Bronchial epithelial cell (primary cell): ENCODE measurements around the gene SUN1. TPM values are rescaled to one million over a fixed set of nuclear protein-coding genes. Genes with fewer than 3 reads are reported as not detected.

Experiments used
- DNase-seq: peaks from one replicate; pipeline ENCODE4 v3.0.0-alpha.2; 2010; ENCODE audit warnings: low read depth
- FAIRE-seq: peaks from 2 replicates; lab custom pipeline; 2011; peaks lifted over from hg19 to GRCh38; lab: Jason Lieb, UNC
- H3K27me3 ChIP-seq: 2 replicates; pipeline ENCODE4 v1.5.1; 2011; ENCODE audit warnings: low read length; ENCODE audit not compliant: control insufficient read depth, insufficient read depth
- H3K36me3 ChIP-seq: 2 replicates; pipeline ENCODE4 v1.5.1; 2011; ENCODE audit warnings: low read length; ENCODE audit not compliant: control insufficient read depth, insufficient read depth
- H3K4me3 ChIP-seq: 2 replicates; pipeline ENCODE4 v1.5.1; 2011; ENCODE audit warnings: mild to moderate bottlenecking, low read depth, low read length, control low read depth
- CTCF ChIP-seq: IDR thresholded peaks from 2 replicates; pipeline ENCODE4 v1.5.1; 2011; ENCODE audit warnings: mild to moderate bottlenecking, moderate library complexity, low read length, control low read depth, inconsistent platforms; ENCODE audit not compliant: insufficient read depth, severe bottlenecking
- total RNA-seq: library from RNA; depleted of rRNA; stranded (reverse); fragments of >200 nt; gene quantifications from 2 replicates; pipeline ENCODE4 v1.2.1, GENCODE V29; 2014

SUN1 gene
- total RNA-seq, 1 donor from 2014 or later: 176 TPM

GRCh38 chr7:823649-824048 is 8.6 kb upstream of the SUN1 start:
- TF ChIP-seq CTCF: no peak
- FAIRE-seq: no peak
- DNase-seq: peak; percentile 26
- peaks cover 14% of the 10 kb centered on the region for H3K36me3 ChIP-seq
- no peaks in the 10 kb centered on the region for H3K27me3 ChIP-seq
- H3K4me3 ChIP-seq: no peak overlapping the region

GRCh38 chr7:824081-824480 is 8.2 kb upstream of the SUN1 start:
- Histone ChIP-seq H3K36me3 (peaks cover 17% of the 10 kb centered on the region), H3K4me3 (no peak overlapping the region), H3K27me3 (no peaks in the 10 kb centered on the region)
- DNase-seq (no peak), FAIRE-seq (no peak)
- TF ChIP-seq CTCF: no peak

- peaks cover 17% of the 10 kb centered on the region for H3K36me3 ChIP-seq
- FAIRE-seq: no peak
- H3K27me3 ChIP-seq: no peaks in the 10 kb centered on the region
- TF ChIP-seq CTCF: no peak
- H3K4me3 ChIP-seq: no peak overlapping the region
- no peak for DNase-seq
Measured at GRCh38 chr7:824664-825063, 7.6 kb upstream of the SUN1 start.

- no peak for DNase-seq
- no peak for FAIRE-seq
- no peaks in the 10 kb centered on the region for H3K27me3 ChIP-seq
- no peak for TF ChIP-seq CTCF
- no peak overlapping the region for H3K4me3 ChIP-seq
- peaks cover 17% of the 10 kb centered on the region for H3K36me3 ChIP-seq
Measured at GRCh38 chr7:825386-825785, 6.9 kb upstream of the SUN1 start.

- TF ChIP-seq CTCF: no peak
- H3K36me3 ChIP-seq: peaks cover 17% of the 10 kb centered on the region
- no peak overlapping the region for H3K4me3 ChIP-seq
- DNase-seq (no peak), FAIRE-seq (no peak)
- H3K27me3 ChIP-seq: no peaks in the 10 kb centered on the region
Measured at GRCh38 chr7:826230-826917, 5.9 kb upstream of the SUN1 start.
